ENCODE results near the gene DENND4B.
"Not testable (repeated sequence)": the region's sequence is repeated elsewhere in the genome, so short reads cannot be mapped to it uniquely, and the experiment has no call there.

The DENND4B gene

DNA sequence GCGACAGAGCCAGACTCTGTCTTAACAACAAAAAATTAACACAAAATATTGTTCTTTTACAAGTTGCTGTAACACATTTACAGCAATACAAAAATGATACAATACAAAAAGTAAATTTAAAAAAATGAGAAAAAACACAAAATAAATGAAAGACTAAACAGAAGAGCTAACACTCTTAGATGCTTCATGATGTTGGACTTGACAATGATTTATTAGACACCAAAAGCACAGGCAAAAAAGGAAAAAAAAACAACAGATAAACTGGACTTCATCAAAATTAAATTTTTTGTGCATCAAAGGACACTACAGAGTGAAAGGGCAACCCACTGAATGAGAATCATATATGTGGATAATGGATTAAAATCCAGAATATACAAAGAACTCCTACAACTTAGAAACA lies 40.1 kb downstream of the DENND4B start:
- peaks cover 29% of the 10 kb centered on the region for H3K4me1 Mint-ChIP-seq
- ATAC-seq = no peak
- no peak overlapping the region for H3K4me3 Mint-ChIP-seq
- peaks cover 30% of the 10 kb centered on the region for H3K36me3 Mint-ChIP-seq
- H3K27me3 Mint-ChIP-seq = no peaks in the 10 kb centered on the region
- H3K9me3 Mint-ChIP-seq = no peaks in the 10 kb centered on the region
- no peak overlapping the region for H3K27ac Mint-ChIP-seq

DNA sequence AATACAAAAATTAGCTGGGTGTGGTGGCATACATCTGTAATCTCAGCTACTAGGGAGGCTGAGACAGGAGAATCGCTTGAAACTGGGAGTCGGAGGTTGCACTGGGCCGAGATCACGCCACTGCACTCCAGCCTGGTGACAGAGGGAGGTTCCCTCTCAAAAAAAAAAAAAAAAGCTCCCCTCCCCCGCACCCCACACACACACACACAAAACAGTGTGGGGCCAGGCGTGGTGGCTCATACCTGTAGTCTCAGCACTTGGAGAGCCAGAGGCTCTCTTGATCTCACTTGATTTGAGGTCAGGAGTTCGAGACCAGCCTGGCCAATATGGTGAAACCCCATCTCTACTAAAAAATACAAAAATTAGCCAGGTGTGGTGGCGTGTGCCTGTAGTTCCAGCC lies 40.6 kb downstream of the DENND4B start:
- Mint-ChIP-seq H3K4me1 (peaks cover 24% of the 10 kb centered on the region), H3K36me3 (peaks cover 26% of the 10 kb centered on the region)
- H3K9me3 Mint-ChIP-seq, H3K4me3 Mint-ChIP-seq, H3K27ac Mint-ChIP-seq, H3K27me3 Mint-ChIP-seq, ATAC-seq: not testable (repeated sequence)

DNA sequence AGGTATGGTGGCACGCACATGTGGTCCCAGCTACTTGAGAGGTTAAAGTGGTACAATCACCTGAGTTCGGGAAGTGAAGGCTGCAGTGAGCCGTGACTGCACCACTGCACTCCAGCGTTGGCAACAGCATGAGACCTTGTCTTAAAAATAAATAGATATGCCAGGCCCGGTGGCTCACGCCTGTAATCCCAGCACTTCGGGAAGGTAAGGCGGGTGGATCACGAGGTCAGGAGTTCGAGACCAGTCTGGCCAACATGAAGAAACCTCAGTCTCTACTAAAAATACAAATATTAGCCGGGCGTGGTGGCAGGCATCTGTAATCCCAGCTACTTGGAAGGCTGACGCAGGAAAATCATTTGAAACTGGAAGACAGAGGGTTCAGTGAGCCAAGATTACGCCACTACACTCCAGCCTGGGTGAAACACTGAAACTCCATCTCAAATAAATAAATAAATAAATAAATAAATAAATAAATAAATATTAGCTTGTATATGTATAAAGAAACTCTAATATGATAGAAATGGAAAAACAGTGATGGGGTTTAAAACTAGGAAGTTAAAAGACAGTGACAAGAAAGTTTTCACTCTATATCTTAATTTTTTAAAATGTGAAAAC lies 42.6 kb downstream of the DENND4B start:
- Mint-ChIP-seq H3K4me3 (no peak overlapping the region), H3K27ac (no peak overlapping the region), H3K9me3 (no peaks in the 10 kb centered on the region), H3K27me3 (no peaks in the 10 kb centered on the region), H3K36me3 (peaks cover 24% of the 10 kb centered on the region), H3K4me1 (peaks cover 24% of the 10 kb centered on the region)
- ATAC-seq = no peak

DNA sequence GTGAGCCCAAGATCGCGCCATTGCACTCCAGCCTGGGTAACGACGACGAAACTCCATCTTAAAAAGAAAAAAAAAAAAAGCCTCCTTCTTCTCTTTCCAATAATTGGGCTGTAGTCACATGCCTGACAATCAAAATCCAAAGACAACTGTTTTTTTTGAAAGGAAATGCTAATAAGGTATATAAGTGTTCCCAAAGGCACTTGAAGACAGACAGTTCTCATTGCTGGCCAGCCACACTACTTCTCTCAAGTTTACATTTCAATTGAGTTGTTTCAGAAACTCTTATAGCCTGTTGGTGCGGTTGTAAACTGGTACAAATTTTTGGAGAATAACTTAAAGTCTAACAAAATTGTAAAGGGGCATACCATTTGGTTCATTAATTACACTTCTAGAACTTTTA lies 47.0 kb downstream of the DENND4B start:
- no peak overlapping the region for H3K27ac Mint-ChIP-seq
- no peak overlapping the region for H3K4me3 Mint-ChIP-seq
- no peaks in the 10 kb centered on the region for H3K27me3 Mint-ChIP-seq
- no peaks in the 10 kb centered on the region for H3K9me3 Mint-ChIP-seq
- ATAC-seq = no peak
- H3K36me3 Mint-ChIP-seq = peaks cover 15% of the 10 kb centered on the region
- peaks cover 28% of the 10 kb centered on the region for H3K4me1 Mint-ChIP-seq

DNA sequence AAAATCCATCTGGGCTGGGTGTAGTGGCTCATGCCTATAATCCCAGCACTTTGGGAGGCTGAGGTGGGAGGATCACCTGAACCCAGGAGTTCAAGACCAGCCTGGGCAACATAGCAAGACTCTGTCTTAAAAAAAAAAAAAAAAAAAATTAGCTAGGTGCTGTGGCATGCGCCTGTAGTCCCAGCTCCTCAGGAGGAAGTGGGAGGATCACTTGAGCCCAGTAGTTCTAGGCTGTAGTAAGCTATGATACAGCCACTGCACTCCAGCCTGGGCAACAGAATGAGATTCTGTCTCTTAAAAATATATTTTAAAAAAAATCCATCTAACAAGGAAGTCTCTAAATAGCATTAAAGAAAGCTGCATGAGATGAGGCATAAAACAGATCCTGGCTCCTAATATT lies 50.7 kb downstream of the DENND4B start:
- H3K4me3 Mint-ChIP-seq, H3K27ac Mint-ChIP-seq, ATAC-seq, H3K27me3 Mint-ChIP-seq, H3K9me3 Mint-ChIP-seq: not testable (repeated sequence)
- H3K36me3 Mint-ChIP-seq = peaks cover 16% of the 10 kb centered on the region
- peaks cover 32% of the 10 kb centered on the region for H3K4me1 Mint-ChIP-seq

DNA sequence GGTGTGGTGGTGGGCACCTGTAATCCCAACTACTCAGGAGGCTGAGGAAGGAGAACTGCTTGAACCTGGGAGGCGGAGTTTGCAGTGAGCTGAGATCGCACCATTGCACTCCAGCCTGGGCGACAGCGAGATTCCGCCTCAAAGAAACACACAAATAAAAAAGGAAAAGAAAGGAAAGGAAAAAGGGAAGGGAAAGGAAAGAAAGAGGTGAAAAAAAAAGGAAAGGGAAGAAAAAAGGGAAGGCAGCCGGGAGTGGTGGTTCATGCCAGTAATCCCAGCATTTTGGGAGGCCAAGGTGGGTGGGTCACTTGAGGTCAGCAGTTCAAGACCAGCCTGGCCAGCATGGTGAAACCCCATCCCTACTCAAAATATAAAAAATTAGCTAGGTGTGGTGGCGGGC lies 55.5 kb downstream of the DENND4B start:
- H3K9me3 Mint-ChIP-seq, H3K4me3 Mint-ChIP-seq, ATAC-seq, H3K27me3 Mint-ChIP-seq, H3K27ac Mint-ChIP-seq: not testable (repeated sequence)
- Mint-ChIP-seq H3K4me1 (peaks cover 50% of the 10 kb centered on the region), H3K36me3 (peaks cover 35% of the 10 kb centered on the region)

DNA sequence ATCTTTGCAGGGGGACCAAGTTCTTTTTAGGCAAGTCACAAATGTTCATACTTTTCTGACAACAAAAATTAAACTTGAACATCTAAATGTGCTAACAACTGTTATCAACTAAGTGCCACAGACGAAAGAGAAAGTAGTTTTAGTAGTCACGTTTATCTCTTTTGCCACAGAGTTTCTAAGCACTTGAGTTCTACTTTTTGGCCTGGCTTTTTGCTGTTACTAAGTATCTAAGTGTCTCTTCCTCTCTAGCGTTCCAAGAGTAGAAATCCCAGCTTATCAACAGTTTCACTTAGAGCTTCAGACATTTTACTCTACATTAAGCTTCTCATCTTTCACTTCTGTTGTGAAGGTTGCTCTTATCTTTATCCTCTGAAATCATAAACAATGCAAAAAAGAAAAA lies 58.0 kb downstream of the DENND4B start:
- Mint-ChIP-seq H3K36me3 (peaks cover 25% of the 10 kb centered on the region), H3K4me1 (peaks cover 46% of the 10 kb centered on the region), H3K27ac (peak overlapping the region; percentile 68), H3K4me3 (peak overlapping the region; percentile 24), H3K27me3 (no peaks in the 10 kb centered on the region), H3K9me3 (peaks cover 3% of the 10 kb centered on the region)
- ATAC-seq = no peak

DNA sequence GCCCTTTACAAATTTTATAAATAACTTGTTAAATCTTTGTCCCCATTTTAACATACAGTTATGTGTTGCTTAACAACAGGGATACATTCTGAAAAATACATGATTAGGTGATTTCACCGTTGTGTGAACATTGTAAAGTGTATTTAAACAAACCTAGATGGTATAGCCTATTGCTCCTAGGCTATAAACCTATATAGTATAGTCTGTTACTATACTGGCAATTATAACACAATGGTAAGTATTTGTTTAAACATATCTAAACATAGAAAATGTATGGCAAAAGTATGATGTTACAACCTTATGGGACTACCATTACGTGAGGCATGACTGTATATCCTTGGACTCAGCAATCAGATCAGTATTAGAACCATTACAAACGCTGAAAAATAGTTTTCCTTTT lies 60.4 kb downstream of the DENND4B start:
- no peak overlapping the region for H3K4me3 Mint-ChIP-seq
- no peak overlapping the region for H3K27ac Mint-ChIP-seq
- no peak for ATAC-seq

DNA sequence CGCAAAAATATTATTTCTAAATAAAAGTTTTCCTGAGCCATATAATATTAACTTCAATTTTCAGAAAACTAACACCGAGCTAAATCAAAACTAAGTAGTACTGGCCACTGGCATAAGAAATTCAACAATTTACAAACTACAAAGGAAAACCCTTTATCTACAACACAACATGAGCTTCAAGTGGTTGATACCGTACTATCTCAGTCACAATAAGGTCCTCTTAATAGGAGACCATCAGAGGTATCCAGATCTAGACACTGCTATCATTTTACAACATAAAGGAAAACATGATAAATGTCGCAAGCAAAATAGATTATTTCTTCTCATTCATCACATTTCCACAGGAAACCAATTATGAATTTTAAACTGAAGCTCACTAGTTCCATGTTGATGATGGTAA lies 63.3 kb downstream of the DENND4B start:
- H3K27me3 Mint-ChIP-seq = no peaks in the 10 kb centered on the region
- H3K36me3 Mint-ChIP-seq = peaks cover 7% of the 10 kb centered on the region
- H3K4me3 Mint-ChIP-seq = no peak overlapping the region
- no peak overlapping the region for H3K27ac Mint-ChIP-seq
- ATAC-seq = no peak
- H3K4me1 Mint-ChIP-seq = peaks cover 30% of the 10 kb centered on the region
- H3K9me3 Mint-ChIP-seq = no peaks in the 10 kb centered on the region

More for the DNA sequence above, 60.4 kb downstream of the DENND4B start:
- H3K9me3 Mint-ChIP-seq = peaks cover 3% of the 10 kb centered on the region
- no peaks in the 10 kb centered on the region for H3K27me3 Mint-ChIP-seq
- peaks cover 44% of the 10 kb centered on the region for H3K4me1 Mint-ChIP-seq
- peaks cover 22% of the 10 kb centered on the region for H3K36me3 Mint-ChIP-seq

DNA sequence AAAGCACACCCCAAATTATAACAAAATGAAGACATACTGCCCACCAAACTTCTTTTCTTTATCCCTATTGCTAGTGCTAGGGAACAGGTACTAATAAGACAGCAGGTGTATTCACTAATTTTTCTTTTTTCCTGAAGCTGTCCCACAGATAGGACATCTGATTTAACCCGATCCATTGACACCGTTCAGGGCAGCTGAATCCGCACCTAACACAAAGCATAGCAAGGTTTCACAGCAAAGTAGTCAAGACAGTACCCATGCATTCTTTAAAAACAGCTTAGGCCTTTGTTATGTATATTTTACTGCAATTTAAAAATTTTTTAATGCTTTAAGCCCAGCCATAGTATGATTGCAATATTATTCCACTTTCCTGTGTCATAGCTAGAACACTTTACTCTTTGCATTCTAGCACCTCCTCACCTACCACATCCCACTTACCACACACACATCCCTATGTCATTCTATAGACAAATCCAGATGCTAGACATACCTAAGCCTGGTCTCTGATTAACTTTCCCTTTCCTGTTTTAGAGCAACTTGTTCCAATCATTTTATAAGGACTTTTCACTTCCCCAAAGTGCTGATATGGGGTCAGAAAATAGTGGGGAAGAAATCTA lies 64.1 kb downstream of the DENND4B start:
- Mint-ChIP-seq H3K4me3 (no peak overlapping the region), H3K9me3 (no peaks in the 10 kb centered on the region), H3K27ac (no peak overlapping the region), H3K4me1 (peaks cover 27% of the 10 kb centered on the region), H3K27me3 (no peaks in the 10 kb centered on the region), H3K36me3 (peaks cover 6% of the 10 kb centered on the region)
- ATAC-seq = no peak

DNA sequence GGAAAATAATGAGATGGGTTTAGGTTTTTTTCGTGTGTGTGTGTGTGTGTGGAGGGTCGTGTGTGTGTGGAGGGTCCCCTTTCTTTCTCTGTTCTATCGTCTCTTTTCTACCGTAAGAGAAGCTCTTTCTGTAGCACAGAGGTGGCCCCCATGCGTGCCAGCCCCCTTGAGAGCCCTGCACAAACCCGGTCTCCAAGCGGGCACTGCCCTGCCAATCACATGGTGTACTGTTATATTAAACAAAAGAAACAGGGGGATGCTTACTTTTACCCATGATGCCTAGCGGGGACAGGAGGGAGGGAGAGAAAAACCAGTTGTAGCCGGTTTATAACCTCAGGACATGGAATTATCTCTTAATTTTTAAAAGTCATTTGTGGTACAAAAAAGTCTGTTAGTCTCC lies 64.8 kb downstream of the DENND4B start:
- peaks cover 6% of the 10 kb centered on the region for H3K36me3 Mint-ChIP-seq
- no peaks in the 10 kb centered on the region for H3K9me3 Mint-ChIP-seq
- H3K27me3 Mint-ChIP-seq = no peaks in the 10 kb centered on the region
- H3K27ac Mint-ChIP-seq = no peak overlapping the region
- ATAC-seq = no peak
- H3K4me1 Mint-ChIP-seq = peaks cover 27% of the 10 kb centered on the region
- H3K4me3 Mint-ChIP-seq = no peak overlapping the region

DNA sequence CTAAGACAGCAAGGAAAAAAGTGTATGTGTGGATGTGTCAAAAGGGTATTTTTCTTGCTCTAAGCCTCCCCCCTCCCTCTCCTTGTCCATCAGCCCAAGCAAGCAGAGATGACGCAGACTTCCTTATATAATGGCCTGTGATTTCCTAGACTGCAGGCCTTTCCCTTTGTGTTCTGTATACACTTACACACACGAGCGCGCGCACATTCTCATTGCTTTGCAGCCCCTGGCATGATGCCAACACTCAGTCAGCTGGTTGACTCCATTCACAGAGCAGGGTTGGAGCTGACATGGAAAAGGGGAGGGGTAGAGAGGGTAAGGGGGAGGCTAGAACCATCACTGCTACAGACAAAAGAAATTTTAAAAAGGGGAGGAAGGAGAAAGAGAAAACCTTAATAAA lies 65.6 kb downstream of the DENND4B start:
- ATAC-seq = no peak
- Mint-ChIP-seq H3K27me3 (no peaks in the 10 kb centered on the region), H3K27ac (no peak overlapping the region), H3K36me3 (peaks cover 9% of the 10 kb centered on the region), H3K9me3 (no peaks in the 10 kb centered on the region), H3K4me1 (peaks cover 27% of the 10 kb centered on the region), H3K4me3 (no peak overlapping the region)

DNA sequence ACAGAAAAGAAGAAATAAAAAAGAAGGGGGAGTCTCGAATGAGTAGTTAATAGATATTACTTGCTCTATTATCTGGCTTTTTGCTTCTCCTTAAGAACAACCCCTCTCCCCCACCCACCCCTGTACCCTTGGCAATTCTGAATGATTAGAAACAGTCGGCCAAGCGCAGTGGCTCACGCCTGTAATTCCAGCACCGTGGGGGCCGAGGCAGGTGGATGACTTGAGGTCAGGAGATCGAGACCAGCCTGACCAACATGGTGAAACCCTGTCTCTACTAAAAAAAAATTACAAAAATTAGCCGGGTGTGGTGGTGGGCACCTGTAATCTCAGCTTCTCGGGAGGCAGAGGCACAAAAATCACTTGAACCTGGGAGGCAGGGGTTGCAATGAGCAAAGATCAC lies 66.5 kb downstream of the DENND4B start:
- Mint-ChIP-seq H3K4me1 (peaks cover 24% of the 10 kb centered on the region), H3K27me3 (no peaks in the 10 kb centered on the region), H3K9me3 (no peaks in the 10 kb centered on the region), H3K4me3 (no peak overlapping the region), H3K27ac (no peak overlapping the region), H3K36me3 (peaks cover 16% of the 10 kb centered on the region)
- no peak for ATAC-seq

All from stimulated activated memory B cell treated with anti-CD40 and anti-IgM and Interleukin-4, amounts not matched to agents 10 μg/mL and 1 μg/mL and 100 μg/mL, for 72 hours (primary cell).